ENCODE data around the gene FBN1.

DNA sequence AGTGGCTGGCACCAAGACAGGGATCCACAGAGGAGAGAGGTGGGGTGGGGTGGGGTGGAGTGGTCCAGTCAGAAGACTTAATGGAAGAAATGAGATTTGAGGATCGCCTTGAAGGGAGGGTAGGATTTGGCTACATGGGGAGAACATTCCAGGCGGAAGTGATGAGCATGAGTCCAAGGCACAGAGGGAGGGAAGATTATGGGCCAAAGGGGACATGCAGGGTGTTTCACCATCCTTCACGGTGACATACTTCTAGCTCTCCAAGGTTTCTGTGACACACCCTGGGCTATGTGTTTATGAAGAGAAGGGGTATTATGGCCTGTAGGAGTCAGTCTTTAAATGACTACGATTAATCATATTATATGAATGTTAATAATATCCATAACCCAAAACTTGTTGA, 7.7 kb upstream of the FBN1 start:
- no peak for TF ChIP-seq ZNF274 (IDR thresholded peaks at IDR 0.05; ENCODE audit: low read length)
- no peak for TF ChIP-seq ZNF274 (tag by site-specific recombination; IDR thresholded peaks at IDR 0.05; ENCODE audit: borderline replicate concordance)
- TF ChIP-seq, protein P1, sequence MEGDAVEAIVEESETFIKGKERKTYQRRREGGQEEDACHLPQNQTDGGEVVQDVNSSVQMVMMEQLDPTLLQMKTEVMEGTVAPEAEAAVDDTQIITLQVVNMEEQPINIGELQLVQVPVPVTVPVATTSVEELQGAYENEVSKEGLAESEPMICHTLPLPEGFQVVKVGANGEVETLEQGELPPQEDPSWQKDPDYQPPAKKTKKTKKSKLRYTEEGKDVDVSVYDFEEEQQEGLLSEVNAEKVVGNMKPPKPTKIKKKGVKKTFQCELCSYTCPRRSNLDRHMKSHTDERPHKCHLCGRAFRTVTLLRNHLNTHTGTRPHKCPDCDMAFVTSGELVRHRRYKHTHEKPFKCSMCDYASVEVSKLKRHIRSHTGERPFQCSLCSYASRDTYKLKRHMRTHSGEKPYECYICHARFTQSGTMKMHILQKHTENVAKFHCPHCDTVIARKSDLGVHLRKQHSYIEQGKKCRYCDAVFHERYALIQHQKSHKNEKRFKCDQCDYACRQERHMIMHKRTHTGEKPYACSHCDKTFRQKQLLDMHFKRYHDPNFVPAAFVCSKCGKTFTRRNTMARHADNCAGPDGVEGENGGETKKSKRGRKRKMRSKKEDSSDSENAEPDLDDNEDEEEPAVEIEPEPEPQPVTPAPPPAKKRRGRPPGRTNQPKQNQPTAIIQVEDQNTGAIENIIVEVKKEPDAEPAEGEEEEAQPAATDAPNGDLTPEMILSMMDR (tag by site-specific recombination; IDR thresholded peaks at IDR 0.05) = no peak
- TF ChIP-seq ZNF510 (tag by site-specific recombination; IDR thresholded peaks at IDR 0.05; ENCODE audit: insufficient replicate concordance) = no peak
- TF ChIP-seq ZNF768 (tag by site-specific recombination; IDR thresholded peaks at IDR 0.05) = no peak
- TF ChIP-seq ZFP41 (tag by site-specific recombination; IDR thresholded peaks at IDR 0.05; ENCODE audit: borderline replicate concordance) = no peak
- TF ChIP-seq ZBTB20 (tag by site-specific recombination; IDR thresholded peaks at IDR 0.05) = no peak
- TF ChIP-seq ZFP3 (tag by site-specific recombination; IDR thresholded peaks at IDR 0.05; ENCODE audit: low read depth) = no peak
- no peak for TF ChIP-seq PRDM1 (tag by site-specific recombination; IDR thresholded peaks at IDR 0.05)
- TF ChIP-seq ZNF501 (tag by site-specific recombination; IDR thresholded peaks at IDR 0.05) = no peak
- TF ChIP-seq KLF10 (tag by site-specific recombination; IDR thresholded peaks at IDR 0.05) = no peak

Data from HEK293 (cell line).